Measurements from ENCODE around the gene CYB5RL.

DNA sequence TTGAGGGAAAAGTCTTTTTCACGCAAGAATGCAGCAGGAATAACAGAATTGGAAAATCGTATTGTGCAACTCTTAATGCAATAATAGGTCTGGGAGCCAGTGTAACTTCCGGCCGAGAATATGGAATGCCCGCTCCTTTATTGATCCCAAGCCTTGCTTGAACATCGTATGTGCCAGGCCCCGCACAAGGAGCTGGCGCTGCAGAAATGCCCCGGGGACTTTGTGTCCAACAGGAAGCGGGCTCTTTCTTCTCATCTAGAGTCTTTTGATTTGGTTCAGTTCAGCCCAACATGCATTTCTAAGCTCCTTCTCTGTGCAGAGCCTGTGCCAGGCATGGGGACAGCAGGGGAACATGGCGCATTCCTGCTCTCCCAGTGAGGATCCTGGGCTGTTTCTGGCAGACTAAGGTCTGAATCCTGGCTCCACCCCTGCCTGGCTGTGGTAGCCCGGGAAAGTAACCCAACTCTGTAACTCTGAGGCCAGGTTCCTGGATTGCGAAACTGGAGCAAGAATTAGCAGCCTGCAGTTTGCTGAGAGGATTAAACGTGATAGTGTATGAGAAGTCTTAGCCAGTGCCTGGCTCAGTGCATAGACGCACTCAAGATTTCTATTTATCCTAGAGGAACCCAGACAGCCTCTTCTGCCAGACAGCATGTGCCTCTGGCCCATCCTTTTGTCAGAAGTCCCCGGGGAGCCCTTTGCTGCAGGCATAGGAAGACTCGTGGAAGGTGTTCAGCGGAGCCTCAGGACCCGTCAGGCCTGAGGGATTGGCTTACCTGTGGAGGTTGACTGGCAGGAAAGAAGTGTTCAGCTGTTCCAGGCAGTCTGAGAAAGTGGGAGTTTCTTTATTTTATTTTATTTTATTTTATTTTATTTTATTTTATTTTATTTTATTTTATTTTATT, 46.0 kb downstream of the CYB5RL start:
- TF ChIP-seq, protein P1, sequence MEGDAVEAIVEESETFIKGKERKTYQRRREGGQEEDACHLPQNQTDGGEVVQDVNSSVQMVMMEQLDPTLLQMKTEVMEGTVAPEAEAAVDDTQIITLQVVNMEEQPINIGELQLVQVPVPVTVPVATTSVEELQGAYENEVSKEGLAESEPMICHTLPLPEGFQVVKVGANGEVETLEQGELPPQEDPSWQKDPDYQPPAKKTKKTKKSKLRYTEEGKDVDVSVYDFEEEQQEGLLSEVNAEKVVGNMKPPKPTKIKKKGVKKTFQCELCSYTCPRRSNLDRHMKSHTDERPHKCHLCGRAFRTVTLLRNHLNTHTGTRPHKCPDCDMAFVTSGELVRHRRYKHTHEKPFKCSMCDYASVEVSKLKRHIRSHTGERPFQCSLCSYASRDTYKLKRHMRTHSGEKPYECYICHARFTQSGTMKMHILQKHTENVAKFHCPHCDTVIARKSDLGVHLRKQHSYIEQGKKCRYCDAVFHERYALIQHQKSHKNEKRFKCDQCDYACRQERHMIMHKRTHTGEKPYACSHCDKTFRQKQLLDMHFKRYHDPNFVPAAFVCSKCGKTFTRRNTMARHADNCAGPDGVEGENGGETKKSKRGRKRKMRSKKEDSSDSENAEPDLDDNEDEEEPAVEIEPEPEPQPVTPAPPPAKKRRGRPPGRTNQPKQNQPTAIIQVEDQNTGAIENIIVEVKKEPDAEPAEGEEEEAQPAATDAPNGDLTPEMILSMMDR (IDR thresholded peaks at IDR 0.05; ENCODE audit: insufficient read depth, low read length, poor library complexity, severe bottlenecking): no peak
- no peak for TF ChIP-seq EZH2phosphoT487 (conservative IDR thresholded peaks at IDR 0.05; ENCODE audit: low read length)

All from SU-DHL-6 (cell line).